MCF 10A (cell line): ENCODE measurements around the gene SIRPA. TPM values are rescaled to one million over a fixed set of nuclear protein-coding genes. Genes with fewer than 3 reads are reported as not detected.

ENCODE experiments used
- BruUV-seq: library from RNA; stranded (reverse); fragments of 400-500 nt; replicated peaks from 2 replicates; lab custom pipeline; 2021; lab: Mats Ljungman, UMichigan
- CTCF ChIA-PET: fragments of 300-600 bp; sonication (Branson Sonifier 250); formaldehyde crosslinking; extraction: SDS; loops from one replicate; lab custom pipeline; 2021; ENCODE audit warnings: antibody characterized with exemption, inconsistent platforms; lab: Yijun Ruan, JAX
- POLR2A ChIA-PET: fragments of 300-600, 350-650 bp; sonication (Branson Sonifier 250); formaldehyde crosslinking; extraction: SDS; loops from one replicate; lab custom pipeline; 2020; ENCODE audit warnings: antibody characterized with exemption, inconsistent platforms; lab: Yijun Ruan, JAX
- DNase-seq: peaks from one replicate; pipeline ENCODE4 v3.0.0-alpha.2; 2018; ENCODE audit not compliant: unreplicated experiment
- H3K27ac Mint-ChIP-seq: one replicate; pipeline ENCODE4 v1.8.0; 2022; ENCODE audit warnings: mild to moderate bottlenecking, low read depth, mixed read lengths; ENCODE audit not compliant: unreplicated experiment
- H3K27me3 Mint-ChIP-seq: one replicate; pipeline ENCODE4 v1.8.0; 2022; ENCODE audit warnings: mixed read lengths; ENCODE audit not compliant: insufficient read depth, unreplicated experiment
- H3K36me3 Mint-ChIP-seq: one replicate; pipeline ENCODE4 v1.8.0; 2022; ENCODE audit warnings: mild to moderate bottlenecking, moderate library complexity, mixed read lengths; ENCODE audit not compliant: insufficient read depth, unreplicated experiment
- H3K4me1 Mint-ChIP-seq: one replicate; pipeline ENCODE4 v1.8.0; 2022; ENCODE audit warnings: mixed read lengths; ENCODE audit not compliant: insufficient read depth, unreplicated experiment
- H3K4me3 Mint-ChIP-seq: one replicate; pipeline ENCODE4 v1.8.0; 2022; ENCODE audit warnings: mild to moderate bottlenecking, moderate library complexity, mixed read lengths; ENCODE audit not compliant: unreplicated experiment
- H3K9me3 Mint-ChIP-seq: one replicate; pipeline ENCODE4 v1.8.0; 2022; ENCODE audit warnings: mixed read lengths; ENCODE audit not compliant: unreplicated experiment
- CTCF ChIP-seq: fragments of 200-600 bp; IDR thresholded peaks from one replicate; pipeline ENCODE4 v1.8.0; 2022; ENCODE audit warnings: antibody characterized with exemption, mild to moderate bottlenecking; ENCODE audit not compliant: unreplicated experiment
- intact Hi-C: fragments of 100-400 bp; cut with micrococcal nuclease; formaldehyde crosslinking; loops from 2 replicates; pipeline ENCODE4 v1.14.1; 2022
- total RNA-seq: library from RNA; stranded (reverse); gene quantifications from 2 replicates; pipeline ENCODE4 v1.2.3, GENCODE V29; 2022

The SIRPA gene
- total RNA-seq, 1 experiment from 2014 or later, result 18.0 TPM

GRCh38 chr20:1901704-1902103 lies 6.5 kb downstream of the SIRPA start:
- no TSS peak for BruUV-seq
- POLR2A ChIA-PET, result no interaction called here
- TF ChIP-seq CTCF, result no peak
- Mint-ChIP-seq H3K27ac (no peak overlapping the region), H3K9me3 (no peaks in the 10 kb centered on the region), H3K4me1 (peaks cover 17% of the 10 kb centered on the region), H3K36me3 (peaks cover 21% of the 10 kb centered on the region), H3K4me3 (no peak overlapping the region), H3K27me3 (no peaks in the 10 kb centered on the region)
- no peak for DNase-seq
- intact Hi-C loops, result loop anchor here (5.0 kb wide), 1 partner anchor 206 kb away; no protein-coding TSS in a partner anchor
- CTCF ChIA-PET, result interaction anchor here (0.6 to 1.2 kb wide), 7 partner anchors 39 to 306 kb away, joined by 3 read pairs; no protein-coding TSS in a partner anchor

- no TSS peak for BruUV-seq
- no peak for TF ChIP-seq CTCF
- intact Hi-C loops, result loop anchor here (5.0 kb wide), 1 partner anchor 205 kb away; no protein-coding TSS in a partner anchor
- no peak for DNase-seq
- ChIA-PET POLR2A (no interaction called here), CTCF (interaction anchor here (0.6 to 1.0 kb wide), 3 partner anchors 39 to 305 kb away, joined by 3 read pairs; no protein-coding TSS in a partner anchor)
- Mint-ChIP-seq H3K36me3 (peaks cover 21% of the 10 kb centered on the region), H3K4me1 (peaks cover 15% of the 10 kb centered on the region), H3K9me3 (no peaks in the 10 kb centered on the region), H3K4me3 (no peak overlapping the region), H3K27me3 (no peaks in the 10 kb centered on the region), H3K27ac (no peak overlapping the region)
Measured at GRCh38 chr20:1902188-1902587, 7.0 kb downstream of the SIRPA start.

- no TSS peak for BruUV-seq
- CTCF ChIA-PET, result interaction anchor here (0.6 to 0.8 kb wide), 3 partner anchors 8 to 189 kb away, joined by 3 read pairs; no protein-coding TSS in a partner anchor
- Mint-ChIP-seq H3K4me3 (no peak overlapping the region), H3K27me3 (no peaks in the 10 kb centered on the region), H3K9me3 (no peaks in the 10 kb centered on the region), H3K36me3 (peaks cover 21% of the 10 kb centered on the region), H3K27ac (no peak overlapping the region), H3K4me1 (peaks cover 22% of the 10 kb centered on the region)
- POLR2A ChIA-PET, result interaction anchor here (1.2 kb wide), 1 partner anchor 12 kb away, joined by 3 read pairs; no protein-coding TSS in a partner anchor
- intact Hi-C loops, result loop anchor here (5.0 kb wide), 1 partner anchor 203 kb away; no protein-coding TSS in a partner anchor
- no peak for TF ChIP-seq CTCF
- DNase-seq, result no peak
Measured at GRCh38 chr20:1904135-1904534, 8.9 kb downstream of the SIRPA start.

- H3K36me3 Mint-ChIP-seq, result peaks cover 21% of the 10 kb centered on the region
- BruUV-seq, result no TSS peak
- TF ChIP-seq CTCF, result no peak
- DNase-seq, result no peak
- peaks cover 22% of the 10 kb centered on the region for H3K4me1 Mint-ChIP-seq
- H3K27ac Mint-ChIP-seq, result no peak overlapping the region
- no peaks in the 10 kb centered on the region for H3K27me3 Mint-ChIP-seq
- ChIA-PET POLR2A (interaction anchor here (1.2 kb wide), 1 partner anchor 11 kb away, joined by 3 read pairs; no protein-coding TSS in a partner anchor), CTCF (no interaction called here)
- no peaks in the 10 kb centered on the region for H3K9me3 Mint-ChIP-seq
- H3K4me3 Mint-ChIP-seq, result no peak overlapping the region
- intact Hi-C loops, result no loop called here
Measured at GRCh38 chr20:1905009-1905408, 9.8 kb downstream of the SIRPA start.
